Left kidney (tissue), 8 donors: ENCODE data around the gene SPEF2. TPM values are rescaled to one million over a fixed set of nuclear protein-coding genes. Genes with fewer than 3 reads are reported as not detected.

Experiments used
- DNase-seq: peaks from one replicate; pipeline ENCODE4 v3.0.0-alpha.2; 2013
- long read RNA-seq, 8 donors: transcript quantifications; one replicate each; lab custom pipeline, GENCODE V29; 2026
- polyA plus RNA-seq: library from polyadenylated mRNA; unstranded; fragments of 120-200 nt; gene quantifications from one replicate; pipeline ENCODE4 v1.2.1, GENCODE V29; 2013; ENCODE audit not compliant: insufficient read length

The SPEF2 gene, protein sequence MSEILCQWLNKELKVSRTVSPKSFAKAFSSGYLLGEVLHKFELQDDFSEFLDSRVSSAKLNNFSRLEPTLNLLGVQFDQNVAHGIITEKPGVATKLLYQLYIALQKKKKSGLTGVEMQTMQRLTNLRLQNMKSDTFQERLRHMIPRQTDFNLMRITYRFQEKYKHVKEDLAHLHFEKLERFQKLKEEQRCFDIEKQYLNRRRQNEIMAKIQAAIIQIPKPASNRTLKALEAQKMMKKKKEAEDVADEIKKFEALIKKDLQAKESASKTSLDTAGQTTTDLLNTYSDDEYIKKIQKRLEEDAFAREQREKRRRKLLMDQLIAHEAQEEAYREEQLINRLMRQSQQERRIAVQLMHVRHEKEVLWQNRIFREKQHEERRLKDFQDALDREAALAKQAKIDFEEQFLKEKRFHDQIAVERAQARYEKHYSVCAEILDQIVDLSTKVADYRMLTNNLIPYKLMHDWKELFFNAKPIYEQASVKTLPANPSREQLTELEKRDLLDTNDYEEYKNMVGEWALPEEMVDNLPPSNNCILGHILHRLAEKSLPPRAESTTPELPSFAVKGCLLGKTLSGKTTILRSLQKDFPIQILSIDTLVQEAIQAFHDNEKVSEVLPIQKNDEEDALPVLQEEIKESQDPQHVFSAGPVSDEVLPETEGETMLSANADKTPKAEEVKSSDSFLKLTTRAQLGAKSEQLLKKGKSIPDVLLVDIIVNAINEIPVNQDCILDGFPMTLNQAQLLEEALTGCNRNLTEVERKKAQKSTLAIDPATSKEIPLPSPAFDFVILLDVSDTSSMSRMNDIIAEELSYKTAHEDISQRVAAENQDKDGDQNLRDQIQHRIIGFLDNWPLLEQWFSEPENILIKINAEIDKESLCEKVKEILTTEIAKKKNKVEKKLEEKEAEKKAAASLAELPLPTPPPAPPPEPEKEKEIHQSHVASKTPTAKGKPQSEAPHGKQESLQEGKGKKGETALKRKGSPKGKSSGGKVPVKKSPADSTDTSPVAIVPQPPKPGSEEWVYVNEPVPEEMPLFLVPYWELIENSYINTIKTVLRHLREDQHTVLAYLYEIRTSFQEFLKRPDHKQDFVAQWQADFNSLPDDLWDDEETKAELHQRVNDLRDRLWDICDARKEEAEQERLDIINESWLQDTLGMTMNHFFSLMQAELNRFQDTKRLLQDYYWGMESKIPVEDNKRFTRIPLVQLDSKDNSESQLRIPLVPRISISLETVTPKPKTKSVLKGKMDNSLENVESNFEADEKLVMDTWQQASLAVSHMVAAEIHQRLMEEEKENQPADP (N-terminal part only)
- polyA plus RNA-seq, result 80.3 TPM
- long read RNA-seq, donor 1, partial matches to known transcripts, result 0 of 2 reads
- long read RNA-seq, donor 1, other reads (novel, unspliced or antisense), result 0 of 2 reads
- long read RNA-seq, donor 2, partial matches to known transcripts, result 0 of 5 reads
- long read RNA-seq, donor 2, other reads (novel, unspliced or antisense), result 0 of 5 reads
- long read RNA-seq, donor 3, partial matches to known transcripts, result 0 of 2 reads
- long read RNA-seq, donor 3, other reads (novel, unspliced or antisense), result 0 of 2 reads
- long read RNA-seq, donor 4, result 0 reads
- long read RNA-seq, donor 5, partial matches to known transcripts, result 0 of 5 reads
- long read RNA-seq, donor 5, other reads (novel, unspliced or antisense), result 0 of 5 reads
- long read RNA-seq, donor 6, partial matches to known transcripts, result 0 of 2 reads
- long read RNA-seq, donor 6, other reads (novel, unspliced or antisense), result 0 of 2 reads
- long read RNA-seq, donor 7, transcript SPEF2-207 (3 exons, 583 nt), result major isoform, 7 of 11 reads
- long read RNA-seq, donor 7, partial matches to known transcripts, result 0 of 11 reads
- long read RNA-seq, donor 7, other reads (novel, unspliced or antisense), result 0 of 11 reads
- long read RNA-seq, donor 8, partial matches to known transcripts, result 0 of 1 reads
- long read RNA-seq, donor 8, other reads (novel, unspliced or antisense), result 0 of 1 reads

DNA sequence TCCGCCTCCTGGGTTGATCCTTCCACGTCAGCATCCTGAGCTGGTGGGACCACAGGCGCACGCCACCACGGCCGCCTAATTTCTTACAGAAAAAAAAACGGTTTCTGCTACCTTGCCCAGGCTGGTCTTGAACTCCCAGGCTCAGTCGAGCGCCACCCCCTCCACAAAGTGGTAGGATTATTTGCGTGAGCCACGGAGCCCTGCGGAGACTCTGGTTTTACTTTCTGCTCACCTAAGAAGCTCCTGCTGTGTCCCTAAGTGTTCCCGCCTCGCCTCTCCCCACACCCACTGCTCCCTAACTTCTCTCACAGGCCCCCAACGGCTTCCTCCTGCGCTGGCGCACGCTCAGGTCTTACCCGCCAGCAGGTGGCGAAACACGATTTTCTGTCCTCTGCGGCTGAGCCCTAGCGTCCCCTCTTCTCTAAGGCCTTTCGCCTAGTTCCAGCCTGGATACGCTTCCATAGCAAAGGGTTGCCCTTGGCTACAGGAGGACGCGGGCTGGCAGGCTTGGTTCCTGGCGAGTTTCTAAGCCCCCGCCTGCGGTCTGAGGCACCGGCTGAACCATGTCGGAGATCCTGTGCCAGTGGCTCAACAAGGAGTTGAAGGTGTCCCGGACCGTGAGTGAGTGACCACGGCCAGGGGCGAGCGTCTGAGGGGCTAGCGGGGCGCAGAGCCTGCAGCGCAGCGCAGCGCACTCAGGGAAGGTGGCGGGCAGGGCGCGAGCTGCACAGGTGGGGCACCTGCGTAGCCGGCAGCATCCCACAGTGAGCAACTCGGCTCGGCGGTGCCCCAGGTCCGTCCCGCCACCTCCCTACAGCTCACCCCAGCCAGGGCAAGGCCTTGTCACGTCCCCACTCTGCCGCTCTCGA, at the start of gene SPEF2:
Gene SPEF2 (plus strand): TSS at position 429 of the 869 bp plus-strand sequence. CDS start 135 bp downstream, at position 564.
- peak; percentile 90 for DNase-seq

DNA sequence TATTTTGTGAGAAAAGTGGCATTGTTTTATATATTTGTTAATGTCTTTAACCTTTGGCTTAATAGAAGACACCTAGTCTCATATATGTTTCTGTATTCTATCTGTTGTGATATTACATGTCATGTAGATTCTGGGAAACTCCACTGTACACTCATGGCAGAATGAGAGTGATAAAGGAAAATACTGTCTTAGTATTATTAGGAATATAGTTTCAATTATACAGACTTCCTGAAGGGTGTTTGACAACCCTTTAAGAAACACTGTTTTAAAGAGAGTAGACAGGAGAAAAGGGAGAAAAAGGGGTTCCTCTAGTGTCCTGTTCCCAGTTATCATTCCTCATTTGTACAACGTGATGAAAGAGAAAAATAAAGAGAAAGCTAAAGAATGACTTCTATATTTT, 42.1 kb upstream of the SPEF2 start:
- no peak for DNase-seq

DNA sequence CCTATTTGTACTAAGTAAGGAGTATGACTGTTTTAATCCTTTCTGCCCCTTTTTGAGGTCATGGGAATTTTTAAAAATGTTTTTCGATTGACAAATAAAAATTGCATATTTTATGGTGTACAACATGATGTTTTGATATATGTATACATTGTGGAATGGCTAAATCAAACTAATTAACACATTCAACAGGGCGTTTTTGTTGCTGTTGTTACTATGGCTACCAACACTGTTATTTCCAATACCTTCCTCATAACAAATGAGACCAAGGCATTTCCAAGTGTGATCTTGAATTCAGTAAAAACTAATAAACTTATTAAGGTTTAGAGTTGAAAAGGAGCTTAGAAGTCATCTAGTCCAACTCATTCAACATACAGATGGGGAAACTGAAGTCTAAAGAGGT, 30.2 kb upstream of the SPEF2 start:
- no peak for DNase-seq

DNA sequence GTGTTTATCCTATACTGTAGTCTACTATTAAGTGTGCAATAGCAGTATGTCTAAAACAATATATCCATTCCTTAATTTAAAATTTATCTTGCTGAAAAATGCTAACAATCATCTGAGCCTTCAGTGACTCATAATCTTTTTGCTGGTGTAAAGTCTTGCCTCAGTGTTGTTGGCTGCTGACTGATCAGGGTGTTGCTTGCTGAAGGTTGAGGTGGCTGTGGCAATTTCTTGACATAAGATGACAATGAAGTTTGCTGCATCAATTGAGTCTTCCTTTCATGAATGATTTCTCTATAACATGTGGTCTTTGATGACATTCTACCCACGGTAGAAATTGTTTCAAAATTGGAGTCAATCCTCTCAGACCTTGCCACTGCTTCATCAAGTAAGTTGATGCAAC, 24.3 kb upstream of the SPEF2 start:
- no peak for DNase-seq

DNA sequence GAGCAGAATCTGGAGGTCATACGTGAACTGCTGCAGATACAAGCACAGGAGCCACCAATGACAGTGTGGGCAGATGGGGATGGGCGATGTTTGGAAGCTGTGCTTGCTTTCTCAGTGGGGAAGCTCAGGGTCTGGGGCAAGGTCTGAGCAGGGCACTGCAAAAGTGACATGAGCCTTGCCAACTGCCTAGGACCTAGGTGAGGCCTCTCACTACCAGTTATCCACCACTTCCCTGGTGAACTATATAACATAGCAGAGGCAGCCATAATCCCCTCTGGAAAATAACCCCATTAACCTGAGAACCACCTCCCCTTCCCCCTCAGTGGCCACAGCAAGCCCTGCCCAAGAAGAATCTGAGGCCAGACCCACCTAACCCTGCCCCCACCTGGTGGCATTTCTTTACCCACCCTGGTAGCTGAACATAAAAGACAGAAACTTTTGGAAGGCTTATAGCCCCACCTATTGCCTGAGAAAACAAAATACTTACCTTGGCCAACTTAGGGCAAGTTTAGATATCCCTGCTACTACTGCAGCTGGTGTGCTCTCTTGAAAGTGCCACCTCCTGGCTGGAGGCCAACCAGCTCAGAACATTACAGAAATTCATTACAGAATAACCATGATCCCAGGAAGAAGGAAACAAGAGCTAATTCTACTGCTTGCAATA, 18.8 kb upstream of the SPEF2 start:
- no peak for DNase-seq

DNA sequence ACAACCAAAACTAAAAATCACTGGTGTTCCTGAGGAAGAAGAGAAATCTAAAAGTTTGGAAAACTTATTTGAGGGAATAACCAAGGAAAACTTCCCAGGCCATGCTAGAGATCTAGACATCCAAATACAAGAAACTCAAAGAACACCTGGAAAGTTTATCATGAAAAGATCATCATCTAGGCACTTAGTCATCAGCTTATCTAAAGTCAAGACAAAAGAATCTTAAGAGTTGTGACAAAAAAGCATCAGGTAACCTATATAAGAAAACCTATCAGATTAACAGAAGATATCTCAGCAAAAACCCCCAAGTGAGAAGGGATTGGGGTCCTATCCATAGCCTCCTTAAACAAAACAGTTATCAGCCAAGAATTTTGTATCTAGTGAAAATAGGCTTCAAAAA, 17.1 kb upstream of the SPEF2 start:
- DNase-seq, result no peak

DNA sequence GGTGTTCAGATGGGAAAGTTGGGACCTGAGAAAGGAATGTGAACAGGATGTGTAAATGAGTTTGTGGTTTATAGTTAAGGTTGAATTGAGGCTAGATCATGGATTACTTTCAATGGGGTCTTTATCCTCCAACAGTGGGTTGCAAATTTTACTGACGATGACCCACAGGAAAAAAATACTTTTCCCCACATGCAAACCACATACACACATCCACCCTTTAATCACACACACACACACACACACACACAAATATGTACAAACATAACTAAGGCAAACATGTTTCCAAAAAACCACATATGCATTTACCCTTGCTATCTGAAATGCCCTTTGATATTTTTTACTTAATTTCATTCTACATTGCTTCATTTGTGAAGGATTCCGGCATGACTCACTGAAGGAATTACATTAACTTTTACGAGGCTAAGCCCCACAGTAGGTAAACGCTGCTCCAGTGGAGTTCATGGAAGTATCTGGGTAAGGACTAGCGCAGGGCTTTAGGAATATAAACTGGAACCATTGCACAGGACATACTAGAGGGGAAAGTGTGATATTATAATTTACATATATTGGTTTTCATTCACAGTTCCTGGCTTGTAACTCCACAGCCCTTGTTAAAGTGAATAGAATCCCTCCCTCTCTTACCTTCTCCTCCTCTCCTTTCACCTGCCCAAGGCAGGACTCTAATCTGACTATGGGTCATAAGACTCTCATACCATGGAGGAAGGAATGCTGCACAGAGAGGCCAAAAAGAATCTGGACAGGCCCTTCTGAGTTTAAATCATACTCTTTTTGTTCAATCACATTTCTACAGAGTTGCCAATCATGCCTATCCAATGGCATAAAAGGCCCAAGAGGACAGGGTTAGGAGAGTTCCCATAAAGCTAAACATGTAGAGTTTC, 8.5 kb upstream of the SPEF2 start:
- no peak for DNase-seq

DNA sequence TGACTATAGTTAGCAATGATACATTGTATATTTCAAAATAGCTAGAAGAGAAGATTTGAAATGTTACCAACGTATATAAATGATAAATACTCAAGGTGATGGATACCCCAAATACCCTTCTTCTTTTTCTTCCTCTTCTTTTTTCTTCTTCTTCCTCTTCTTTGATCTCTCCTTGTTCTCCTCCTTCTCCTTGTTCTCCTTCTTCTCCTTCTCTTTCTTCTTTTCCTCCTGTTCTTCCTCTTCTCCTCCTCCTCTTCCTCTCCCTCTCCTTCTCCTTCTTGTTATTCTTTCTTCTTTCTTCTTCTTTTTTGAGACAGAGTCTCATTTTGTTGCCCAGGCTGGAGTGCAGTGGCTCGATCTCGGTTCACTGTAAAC, 616 bp upstream of the SPEF2 start:
- no peak for DNase-seq

DNA sequence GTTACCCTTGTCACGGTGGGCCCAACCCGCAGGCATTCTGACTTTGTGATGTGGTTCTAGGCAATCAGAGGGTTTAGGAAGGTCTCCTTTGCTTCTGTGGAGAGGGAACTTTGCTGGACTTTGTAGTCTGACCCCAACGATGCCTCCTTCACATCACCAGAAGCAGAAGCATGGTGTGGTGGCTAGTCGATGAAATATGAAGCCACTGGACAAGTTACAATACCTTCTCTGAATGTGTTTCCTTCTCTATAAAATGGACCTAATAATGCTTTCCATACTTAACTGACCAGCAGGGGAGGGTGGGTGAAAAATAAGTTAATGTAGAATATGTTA, 607 bp downstream of the SPEF2 start:
- no peak for DNase-seq

DNA sequence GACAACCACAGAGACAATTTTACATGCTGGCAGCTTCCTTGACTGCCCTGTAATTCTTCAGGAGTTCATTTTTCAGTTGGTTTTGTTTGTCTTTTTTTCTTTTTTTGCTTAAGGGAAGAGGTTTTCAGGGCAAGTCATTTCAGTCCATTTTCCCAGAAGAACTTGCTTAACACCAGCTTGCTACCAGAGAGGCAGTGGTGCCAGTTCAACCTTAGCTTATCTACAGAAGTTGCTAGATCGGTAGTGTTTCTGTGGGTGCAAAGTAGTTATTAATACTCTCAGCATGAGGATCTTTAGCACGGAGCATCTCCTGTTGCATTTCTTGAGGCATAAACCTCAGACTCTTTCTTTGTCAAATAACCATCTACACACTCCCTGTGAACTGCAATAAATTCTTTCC, 1.1 kb downstream of the SPEF2 start:
- no peak for DNase-seq

DNA sequence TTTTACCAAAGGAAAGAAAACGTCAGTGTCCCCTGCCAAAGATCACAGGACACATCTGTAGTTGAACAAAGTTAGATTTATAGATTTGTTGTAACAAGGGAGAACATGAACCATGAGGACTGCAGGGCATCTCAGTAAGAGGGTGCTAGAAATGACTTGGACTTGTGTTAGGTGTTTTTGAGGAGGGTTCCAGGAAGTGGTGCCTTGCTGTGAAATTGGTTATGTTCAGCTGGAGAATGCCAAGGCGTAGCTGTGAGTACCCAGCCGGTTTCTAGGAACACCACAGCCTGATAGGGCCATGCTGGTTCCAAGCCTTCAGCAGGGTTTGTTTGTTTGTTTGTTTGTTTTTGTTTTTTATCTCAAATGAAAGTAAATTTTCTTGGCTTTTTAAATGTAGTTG, 5.3 kb downstream of the SPEF2 start:
- no peak for DNase-seq

DNA sequence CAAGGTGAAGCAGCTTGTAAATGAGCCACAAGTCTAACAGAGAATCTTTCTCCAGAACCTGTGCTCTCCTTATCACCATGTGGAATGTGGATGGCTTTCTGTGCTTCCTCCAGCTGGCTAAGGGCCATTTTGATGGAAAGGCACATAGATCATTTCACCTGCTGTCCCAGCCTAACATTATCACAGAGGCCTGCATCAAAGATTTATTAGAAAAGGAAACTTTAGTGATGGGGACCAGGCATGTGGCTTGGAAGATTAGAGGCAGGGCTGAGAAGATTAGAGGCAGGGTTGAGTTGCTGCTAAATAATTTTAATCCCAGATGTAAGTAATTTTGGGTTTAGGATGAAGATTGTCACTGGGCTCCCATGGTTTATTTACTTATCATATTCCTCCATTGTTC, 6.3 kb downstream of the SPEF2 start:
- DNase-seq, result no peak

DNA sequence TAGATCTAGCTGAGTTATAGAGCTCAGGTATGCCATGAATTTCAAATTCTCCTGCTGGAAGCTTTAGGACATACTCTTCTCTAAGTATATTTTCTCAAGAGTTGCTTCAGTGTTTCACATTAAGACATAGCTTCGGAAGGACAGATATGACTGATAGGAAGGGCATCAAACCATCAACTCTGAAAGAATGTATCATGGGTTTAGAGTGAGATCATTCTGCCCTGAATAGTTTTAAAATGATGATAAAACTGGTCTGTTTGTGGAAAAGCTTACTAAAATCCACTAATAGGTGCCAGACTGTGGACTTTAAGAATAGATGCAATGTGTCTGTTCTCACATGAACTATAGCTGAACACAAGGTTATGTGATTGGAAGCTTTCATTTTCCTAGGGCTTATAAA, 8.4 kb downstream of the SPEF2 start:
- DNase-seq, result no peak

DNA sequence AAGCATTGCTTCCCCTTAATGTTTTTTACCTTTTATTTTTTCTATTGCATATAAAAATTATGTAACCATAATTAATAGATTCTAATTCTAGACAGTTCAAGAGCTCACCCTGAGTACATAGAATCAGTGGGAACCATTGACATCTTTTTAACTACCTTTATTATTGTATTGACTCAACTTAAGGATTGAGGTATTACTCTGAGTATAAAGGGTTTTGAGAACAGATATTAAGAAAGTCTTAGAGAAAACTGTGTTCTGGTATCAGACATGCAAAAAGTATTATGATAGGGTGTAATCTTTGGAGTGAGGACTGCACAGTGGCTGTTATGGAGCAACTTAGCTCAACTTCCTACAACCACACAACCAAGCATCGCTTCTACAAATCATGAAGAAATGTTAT, 8.9 kb downstream of the SPEF2 start:
- no peak for DNase-seq

DNA sequence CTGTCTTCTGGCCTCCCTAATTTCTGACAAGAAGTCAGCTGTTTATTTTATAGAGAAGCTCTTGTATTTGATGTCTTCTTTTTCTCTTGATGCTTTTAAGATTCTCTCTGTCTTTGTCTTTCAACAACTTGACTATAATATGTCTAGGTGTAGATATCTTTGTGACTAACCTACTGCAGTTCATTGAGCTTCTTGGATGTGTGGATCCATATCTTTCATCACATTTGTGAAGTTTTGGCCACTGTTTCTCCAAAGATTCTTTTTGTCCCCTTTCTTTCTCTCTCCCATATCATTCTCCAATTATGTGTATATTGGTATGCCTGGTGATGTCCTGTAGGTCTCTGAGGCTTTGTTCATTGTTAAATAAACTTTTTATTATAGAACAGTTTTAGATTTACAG, 16.7 kb downstream of the SPEF2 start:
- no peak for DNase-seq

DNA sequence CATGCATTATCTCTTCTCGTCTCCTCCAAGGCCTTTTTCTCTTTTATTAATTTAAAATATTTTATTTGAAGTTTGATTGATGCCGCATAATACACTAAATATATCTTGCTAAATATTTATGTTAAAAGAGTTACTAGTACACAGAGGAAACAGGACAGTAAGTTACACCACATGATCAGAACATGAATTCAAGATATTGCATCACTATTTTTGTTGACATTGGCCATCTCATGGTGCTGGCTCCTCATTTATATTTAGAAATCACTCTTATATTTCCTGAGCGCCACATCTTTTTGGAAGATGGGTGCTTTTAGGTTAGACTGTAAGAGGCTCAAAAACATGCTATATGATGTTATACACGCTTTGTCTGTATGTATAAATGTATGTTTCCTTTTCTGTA, 23.0 kb downstream of the SPEF2 start:
- no peak for DNase-seq

DNA sequence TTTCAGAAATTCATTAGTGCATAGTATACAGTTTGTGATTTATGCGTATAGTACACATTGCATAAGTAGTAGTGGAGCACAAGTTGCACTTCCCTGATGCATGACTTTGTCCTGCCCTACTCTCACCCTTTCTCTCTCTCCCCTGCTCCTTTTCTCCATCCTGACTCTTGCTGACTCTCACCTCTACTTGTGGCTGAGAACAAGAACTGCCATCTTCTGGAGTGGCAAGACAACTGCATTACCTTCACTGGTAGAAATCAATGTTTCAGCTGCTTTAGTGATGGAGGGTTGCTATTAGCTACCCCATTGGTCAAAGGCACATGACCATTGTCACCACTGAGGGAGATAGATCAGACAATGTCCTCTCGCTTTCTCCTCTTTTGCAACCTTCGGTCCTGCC, 26.9 kb downstream of the SPEF2 start:
- DNase-seq, result no peak

DNA sequence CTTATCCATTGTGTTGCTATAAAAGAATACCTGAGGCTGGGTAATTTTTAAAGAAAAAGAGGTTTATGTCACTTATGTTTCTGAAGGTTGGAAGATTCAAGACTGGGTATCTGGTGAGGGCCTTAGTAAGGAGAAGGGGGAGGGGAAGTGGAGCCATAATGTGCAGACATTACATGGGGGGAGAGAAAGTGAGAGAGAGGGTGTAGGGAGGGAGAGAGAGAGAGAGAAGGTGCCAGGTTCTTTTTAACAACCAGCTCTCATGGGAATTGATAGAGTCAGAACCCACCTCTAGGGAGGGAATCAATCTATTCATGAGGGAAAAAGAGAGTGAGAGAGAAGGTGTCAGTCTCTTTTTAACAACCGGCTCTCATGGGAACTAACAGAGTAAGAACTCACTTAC, 29.5 kb downstream of the SPEF2 start:
- DNase-seq, result no peak

DNA sequence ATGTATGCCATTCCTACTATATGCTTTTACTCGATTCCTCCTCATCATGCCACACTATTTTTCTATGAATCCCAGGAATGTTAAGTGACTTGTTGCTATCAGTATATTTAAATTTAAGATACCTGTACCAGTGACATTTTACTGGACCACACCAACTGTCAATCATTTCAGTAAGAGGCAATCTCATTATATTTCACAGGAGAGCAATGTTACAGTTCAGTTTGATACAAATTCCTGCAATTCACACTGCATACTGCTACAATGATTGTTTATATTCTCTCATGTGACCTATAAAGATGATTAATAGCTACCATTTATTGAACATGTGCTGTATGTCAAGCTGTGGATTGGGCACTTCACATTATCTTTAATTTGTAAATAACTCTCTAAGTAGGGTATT, 30.0 kb downstream of the SPEF2 start:
- no peak for DNase-seq
